H9 (cell line): ENCODE data around the gene ERCC5. TPM values are rescaled to one million over a fixed set of nuclear protein-coding genes. Genes with fewer than 3 reads are reported as not detected.

Source experiments
- DNase-seq: peaks from one replicate; pipeline ENCODE4 v3.0.0-alpha.2; 2017
- H2AFZ ChIP-seq: one replicate; pipeline ENCODE4 v1.6.1; 2013; ENCODE audit warnings: mild to moderate bottlenecking, low read length, control low read depth, moderate library complexity
- H2AK5ac ChIP-seq: 2 replicates; pipeline ENCODE4 v1.6.1; 2013; ENCODE audit warnings: low read length, control low read depth, mixed read lengths; ENCODE audit not compliant: insufficient read length
- H2BK120ac ChIP-seq: one replicate; pipeline ENCODE4 v1.6.1; 2013; ENCODE audit warnings: low read depth, mild to moderate bottlenecking, low read length, control low read depth, inconsistent platforms; ENCODE audit not compliant: poor library complexity, severe bottlenecking
- H2BK12ac ChIP-seq: 2 replicates; pipeline ENCODE4 v1.6.1; 2013; ENCODE audit warnings: low read length, control low read depth, mixed read lengths, low read depth; ENCODE audit not compliant: insufficient read length
- H2BK15ac ChIP-seq: 2 replicates; pipeline ENCODE4 v1.6.1; 2013; ENCODE audit warnings: low read depth, low read length, control low read depth
- H2BK20ac ChIP-seq: one replicate; pipeline ENCODE4 v1.6.1; 2013; ENCODE audit warnings: low read depth, mild to moderate bottlenecking, low read length, control low read depth, inconsistent platforms; ENCODE audit not compliant: poor library complexity, severe bottlenecking
- H2BK5ac ChIP-seq: 2 replicates; pipeline ENCODE4 v1.6.1; 2013; ENCODE audit warnings: low read length, control low read depth, mixed read lengths; ENCODE audit not compliant: insufficient read length
- H3K14ac ChIP-seq: 2 replicates; pipeline ENCODE4 v1.6.1; 2013; ENCODE audit warnings: low read length, control low read depth; ENCODE audit not compliant: insufficient read depth
- H3K18ac ChIP-seq: 2 replicates; pipeline ENCODE4 v1.6.1; 2013; ENCODE audit warnings: low read depth, mild to moderate bottlenecking, mixed read lengths, low read length, control low read depth; ENCODE audit not compliant: insufficient read length
- H3K23ac ChIP-seq: 2 replicates; pipeline ENCODE4 v1.6.1; 2013; ENCODE audit warnings: low read length, control low read depth, mixed read lengths, low read depth; ENCODE audit not compliant: insufficient read length
- H3K23me2 ChIP-seq: 2 replicates; pipeline ENCODE4 v1.6.1; 2013; ENCODE audit warnings: low read depth, mild to moderate bottlenecking, mixed read lengths, low read length, control low read depth; ENCODE audit not compliant: insufficient read length, poor library complexity, severe bottlenecking
- H3K27ac ChIP-seq: 2 replicates; pipeline ENCODE4 v1.5.1; 2013; ENCODE audit warnings: low read length, control low read depth, mixed read lengths, low read depth; ENCODE audit not compliant: insufficient read length
- H3K27me3 ChIP-seq: 2 replicates; pipeline ENCODE4 v1.6.1; 2013; ENCODE audit warnings: low read length, control low read depth, inconsistent platforms; ENCODE audit not compliant: insufficient read depth
- H3K4ac ChIP-seq: 2 replicates; pipeline ENCODE4 v1.6.1; 2013; ENCODE audit warnings: low read depth, mild to moderate bottlenecking, control low read depth, inconsistent platforms, low read length, moderate library complexity
- H3K4me1 ChIP-seq: 2 replicates; pipeline ENCODE4 v1.6.1; 2013; ENCODE audit warnings: low read length, control low read depth, inconsistent platforms; ENCODE audit not compliant: insufficient read depth
- H3K4me2 ChIP-seq: 2 replicates; pipeline ENCODE4 v1.6.1; 2013; ENCODE audit warnings: low read length, control low read depth, mixed read lengths; ENCODE audit not compliant: insufficient read length, insufficient read depth
- H3K56ac ChIP-seq: 2 replicates; pipeline ENCODE4 v1.6.1; 2013; ENCODE audit warnings: low read depth, mild to moderate bottlenecking, mixed read lengths, low read length, control low read depth; ENCODE audit not compliant: insufficient read length
- H3K79me1 ChIP-seq: 2 replicates; pipeline ENCODE4 v1.6.1; 2013; ENCODE audit warnings: low read depth, mild to moderate bottlenecking, moderate library complexity, low read length, control low read depth, inconsistent platforms; ENCODE audit not compliant: insufficient read depth, poor library complexity, severe bottlenecking
- H3K79me2 ChIP-seq: 2 replicates; pipeline ENCODE4 v1.6.1; 2013; ENCODE audit warnings: low read length, control low read depth, inconsistent platforms; ENCODE audit not compliant: insufficient read depth
- H3K9ac ChIP-seq: 2 replicates; pipeline ENCODE4 v1.6.1; 2013; ENCODE audit warnings: low read length, control low read depth, mixed read lengths; ENCODE audit not compliant: insufficient read length; ENCODE audit errors: extremely low read depth
- H3K9me3 ChIP-seq: one replicate; pipeline ENCODE4 v1.6.1; 2013; ENCODE audit warnings: low read depth, low read length, inconsistent platforms; ENCODE audit not compliant: control insufficient read depth
- H3T11ph ChIP-seq: one replicate; pipeline ENCODE4 v1.6.1; 2013; ENCODE audit warnings: mild to moderate bottlenecking, low read length, control low read depth, inconsistent platforms
- H4K20me1 ChIP-seq: one replicate; pipeline ENCODE4 v1.6.1; 2013; ENCODE audit not compliant: control insufficient read depth, insufficient read length, insufficient read depth
- H4K5ac ChIP-seq: 2 replicates; pipeline ENCODE4 v1.6.1; 2013; ENCODE audit warnings: low read depth, mild to moderate bottlenecking, mixed read lengths, low read length, control low read depth; ENCODE audit not compliant: insufficient read length
- H4K8ac ChIP-seq: replicated peaks from 2 replicates; pipeline ENCODE4 v1.6.1; 2013; ENCODE audit warnings: low read length, control low read depth, mixed read lengths, low read depth; ENCODE audit not compliant: insufficient read length
- H4K91ac ChIP-seq: 2 replicates; pipeline ENCODE4 v1.6.1; 2013; ENCODE audit warnings: low read depth, mild to moderate bottlenecking, moderate library complexity, mixed read lengths, low read length, control low read depth; ENCODE audit not compliant: insufficient read length
- H3K27ac Mint-ChIP-seq, 3 experiments: 2 replicates in 2 of 3; 3 replicates in 1 of 3; pipeline ENCODE4 v1.8.0; 2020 to 2021; ENCODE audit warnings: mixed read lengths in 3 of 3, mild to moderate bottlenecking in 1 of 3, moderate library complexity in 1 of 3
- H3K27me3 Mint-ChIP-seq: 2 replicates; pipeline ENCODE4 v1.8.0; 2021; ENCODE audit warnings: low read depth, mild to moderate bottlenecking, moderate library complexity, mixed read lengths
- H3K36me3 Mint-ChIP-seq, 3 experiments: 2 replicates in 2 of 3; 3 replicates in 1 of 3; pipeline ENCODE4 v1.8.0; 2020 to 2021; ENCODE audit warnings: low read depth in 3 of 3, mixed read lengths in 3 of 3; ENCODE audit not compliant: insufficient read depth in 1 of 3
- H3K4me1 Mint-ChIP-seq, 2 experiments: 2 replicates each; pipeline ENCODE4 v1.8.0; 2020; ENCODE audit warnings: mixed read lengths in 2 of 2
- H3K4me3 Mint-ChIP-seq, 2 experiments: 2 replicates in 1 of 2; 3 replicates in 1 of 2; pipeline ENCODE4 v1.8.0; 2020 to 2021; ENCODE audit warnings: mild to moderate bottlenecking in 2 of 2, mixed read lengths in 2 of 2, moderate library complexity in 1 of 2
- H3K9me3 Mint-ChIP-seq, 2 experiments: 2 replicates in 1 of 2; 3 replicates in 1 of 2; pipeline ENCODE4 v1.8.0; 2020; ENCODE audit warnings: mild to moderate bottlenecking in 2 of 2, mixed read lengths in 2 of 2, moderate library complexity in 1 of 2
- CTCF ChIP-seq: fragments of 200-600 bp; sonication (generic); conservative IDR thresholded peaks from 3 replicates; pipeline ENCODE4 v1.8.0; 2021; ENCODE audit warnings: antibody characterized with exemption, mild to moderate bottlenecking
- WGBS: extraction: QIAGEN DNeasy Blood & Tissue Kit; methylation state at CpG from one replicate; pipeline ENCODE4 v1.1.7; 2013; ENCODE audit warnings: missing lambda C conversion rate, low lambda C conversion rate, mixed read lengths; ENCODE audit not compliant: insufficient read length; ENCODE audit errors: extremely low coverage; 5-methylcytosine and 5-hydroxymethylcytosine counted together
- total RNA-seq: library from RNA; stranded (reverse); gene quantifications from 2 replicates; pipeline ENCODE4 v1.2.1, GENCODE V29; 2021

ERCC5 gene
- total RNA-seq, 1 experiment from 2014 or later: 26.8 TPM

- Histone ChIP-seq H3K27ac (no peak overlapping the region), H3K4ac (no peak overlapping the region), H2AFZ (no peak overlapping the region), H4K91ac (no peak overlapping the region), H3K14ac (no peak overlapping the region), H3K4me1 (no peaks in the 10 kb centered on the region; the same call in 1 of the 2 replicates), H3K79me2 (no peaks in the 10 kb centered on the region), H3T11ph (no peak overlapping the region), H2BK15ac (no peak overlapping the region), H3K23me2 (no peaks in the 10 kb centered on the region), H3K9me3 (no peaks in the 10 kb centered on the region), H4K20me1 (no peaks in the 10 kb centered on the region), H4K5ac (no peak overlapping the region), H2AK5ac (no peak overlapping the region), H3K18ac (no peak overlapping the region), H3K56ac (no peak overlapping the region), H3K79me1 (no peaks in the 10 kb centered on the region), H3K23ac (no peak overlapping the region), H2BK20ac (no peak overlapping the region), H2BK12ac (no peak overlapping the region), H3K27me3 (no peaks in the 10 kb centered on the region), H3K9ac (no peak overlapping the region), H2BK5ac (no peak overlapping the region), H2BK120ac (no peak overlapping the region), H3K4me2 (no peak overlapping the region), H4K8ac (no peak overlapping the region)
- no peak overlapping the region; a peak in 1 of 7 replicates for H3K27ac Mint-ChIP-seq
- peaks cover 3 to 9% of the 10 kb centered on the region in 2 experiments; a peak in 3 of 5 replicates for H3K9me3 Mint-ChIP-seq
- DNase-seq: no peak
- no CpG with 5 or more reads among the region's 5 CpGs for WGBS
- peaks cover 0 to 3% of the 10 kb centered on the region in 2 experiments; a peak in 2 of 4 replicates for H3K4me1 Mint-ChIP-seq
- no peaks in the 10 kb centered on the region for H3K27me3 Mint-ChIP-seq
- H3K36me3 Mint-ChIP-seq: peaks cover 4 to 14% (median 7%) of the 10 kb centered on the region in 3 experiments; a peak in 5 of 7 replicates
- no peak for TF ChIP-seq CTCF
- no peak overlapping the region for H3K4me3 Mint-ChIP-seq
Measured at GRCh38 chr13:102815788-102816187, 30.0 kb upstream of the ERCC5 start.
